HG03558 (cell line): Measurements from ENCODE around the gene ACAD10.
"Not testable (repeated sequence)": the region's sequence is repeated elsewhere in the genome, so short reads cannot be mapped to it uniquely, and the experiment has no call there.

Experiments
- ATAC-seq: cut with Tn5 transposase; IDR thresholded peaks from one replicate; pipeline ENCODE4 v1.9.1; 2021; ENCODE audit warnings: moderate number of reproducible peaks; ENCODE audit not compliant: unreplicated experiment; ENCODE audit errors: extremely low read depth

ACAD10 gene

GRCh38 chr12:111685811-111686573 is at the start of gene ACAD10, which contains the start of gene BRAP:
Gene ACAD10, plus strand, starts transcription at chr12:111686053. Its CDS starts 6,657 bp downstream, at chr12:111692710.
Gene BRAP, minus strand, starts transcription at chr12:111685956. Its CDS starts 164 bp downstream, at chr12:111685792.
- peak; percentile 71 for ATAC-seq

DNA sequence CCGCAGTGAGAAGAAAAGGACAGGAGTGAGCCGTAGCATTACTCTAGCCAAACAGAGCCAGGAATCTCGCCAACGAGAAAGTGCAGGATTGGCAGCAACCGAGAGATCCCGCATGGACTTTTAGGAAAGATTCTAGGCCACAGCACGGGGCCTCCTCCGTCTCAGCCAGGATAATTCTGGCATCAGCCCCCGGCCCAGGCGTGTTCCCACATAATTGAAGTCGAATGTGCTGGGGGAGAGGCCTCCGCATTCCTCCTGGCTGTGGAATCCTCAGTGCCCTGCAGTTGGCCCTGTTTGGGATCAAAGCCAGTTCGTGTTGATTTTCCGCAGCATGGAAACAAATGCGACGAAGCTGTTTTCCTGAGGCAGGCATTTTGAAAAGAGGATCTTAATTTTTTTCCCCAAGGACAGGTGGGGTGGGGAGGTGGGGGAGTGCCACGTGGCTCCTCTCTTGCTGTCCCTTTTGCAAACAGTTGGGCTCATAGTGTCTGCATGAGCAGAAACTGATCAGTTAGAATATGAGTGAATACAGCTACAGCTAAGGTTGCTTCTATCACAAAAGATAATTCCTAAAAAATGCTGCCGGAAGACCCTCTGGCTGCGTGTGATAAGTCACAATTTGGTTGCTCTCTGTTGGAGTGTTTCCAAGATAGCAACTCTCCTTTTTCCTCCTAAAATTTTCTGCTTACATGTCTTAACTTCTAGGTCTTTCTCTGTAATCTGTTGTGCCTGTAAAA is 49.5 kb upstream of the ACAD10 start:
- ATAC-seq = no peak

DNA sequence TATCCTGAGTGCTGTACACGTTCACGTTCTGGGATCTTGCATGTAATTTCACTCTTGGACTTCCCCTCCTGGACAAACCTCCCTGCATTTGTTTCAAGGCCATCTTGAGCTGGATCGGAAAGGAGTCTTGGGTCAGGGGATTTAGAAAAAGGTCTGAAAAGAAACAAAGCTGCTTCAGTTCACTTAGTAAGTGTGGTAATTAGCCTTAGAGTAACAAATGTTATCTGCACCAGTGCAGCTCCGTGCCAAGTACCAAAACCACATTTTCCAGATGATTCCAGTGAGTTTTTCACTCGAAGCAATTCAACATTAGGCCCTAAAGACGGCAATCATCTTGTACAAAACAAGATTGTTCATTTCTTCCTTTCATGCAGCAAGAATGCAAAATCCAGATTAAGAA is 47.3 kb upstream of the ACAD10 start:
- ATAC-seq = no peak

GRCh38 chr12:111640506-111640905 is 45.3 kb upstream of the ACAD10 start:
- ATAC-seq = no peak

- no peak for ATAC-seq
Observed at GRCh38 chr12:111642681-111643426, 43.0 kb upstream of the ACAD10 start.

- no peak for ATAC-seq
Observed at GRCh38 chr12:111643427-111643826, 42.4 kb upstream of the ACAD10 start.

GRCh38 chr12:111645433-111645832 is 40.4 kb upstream of the ACAD10 start:
- no peak for ATAC-seq

DNA sequence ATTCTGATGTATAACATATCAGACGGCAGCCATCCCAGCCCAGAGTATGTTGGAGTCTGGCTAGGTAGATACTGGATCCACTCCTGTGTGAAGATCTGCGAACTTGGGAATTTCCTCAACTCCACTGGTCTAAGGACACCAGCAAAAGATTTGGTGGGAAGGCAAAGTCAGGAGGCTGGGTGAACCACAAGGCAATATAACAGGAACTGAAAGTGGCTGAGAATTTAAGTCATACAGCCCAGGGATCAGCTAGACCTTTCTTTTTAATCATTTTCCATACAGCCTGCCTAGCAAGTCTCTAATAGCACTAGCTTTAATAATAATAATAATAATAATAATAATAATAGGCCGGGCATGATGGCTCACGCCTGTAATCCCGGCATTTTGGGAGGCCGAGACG is 34.9 kb upstream of the ACAD10 start:
- ATAC-seq = no peak

DNA sequence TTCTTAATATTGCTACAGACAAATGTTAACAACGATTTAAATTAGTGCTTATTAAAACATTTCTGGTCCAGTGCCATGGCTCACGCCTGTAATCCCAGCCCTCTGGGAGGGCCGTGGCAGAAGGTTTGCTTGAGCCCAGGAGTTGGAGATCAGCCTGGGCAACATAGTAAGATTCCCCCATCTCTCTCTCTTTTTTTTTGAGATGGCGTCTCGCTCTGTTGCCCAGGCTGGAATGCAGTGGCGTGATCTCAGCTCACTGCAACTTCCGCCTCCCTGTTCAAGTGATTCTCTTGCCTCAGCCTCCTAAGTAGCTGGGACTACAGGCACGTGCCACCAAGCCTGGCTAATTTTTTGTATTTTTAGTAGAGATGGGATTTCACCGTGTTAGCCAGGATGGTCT is 33.3 kb upstream of the ACAD10 start:
- ATAC-seq = not testable (repeated sequence)

GRCh38 chr12:111653596-111653995 is 32.3 kb upstream of the ACAD10 start:
- ATAC-seq = no peak

GRCh38 chr12:111655356-111655755 is 30.5 kb upstream of the ACAD10 start:
- ATAC-seq = no peak

GRCh38 chr12:111656016-111656415 is 29.8 kb upstream of the ACAD10 start:
- ATAC-seq = no peak

- no peak for ATAC-seq
Observed at GRCh38 chr12:111664499-111664898, 21.4 kb upstream of the ACAD10 start.

DNA sequence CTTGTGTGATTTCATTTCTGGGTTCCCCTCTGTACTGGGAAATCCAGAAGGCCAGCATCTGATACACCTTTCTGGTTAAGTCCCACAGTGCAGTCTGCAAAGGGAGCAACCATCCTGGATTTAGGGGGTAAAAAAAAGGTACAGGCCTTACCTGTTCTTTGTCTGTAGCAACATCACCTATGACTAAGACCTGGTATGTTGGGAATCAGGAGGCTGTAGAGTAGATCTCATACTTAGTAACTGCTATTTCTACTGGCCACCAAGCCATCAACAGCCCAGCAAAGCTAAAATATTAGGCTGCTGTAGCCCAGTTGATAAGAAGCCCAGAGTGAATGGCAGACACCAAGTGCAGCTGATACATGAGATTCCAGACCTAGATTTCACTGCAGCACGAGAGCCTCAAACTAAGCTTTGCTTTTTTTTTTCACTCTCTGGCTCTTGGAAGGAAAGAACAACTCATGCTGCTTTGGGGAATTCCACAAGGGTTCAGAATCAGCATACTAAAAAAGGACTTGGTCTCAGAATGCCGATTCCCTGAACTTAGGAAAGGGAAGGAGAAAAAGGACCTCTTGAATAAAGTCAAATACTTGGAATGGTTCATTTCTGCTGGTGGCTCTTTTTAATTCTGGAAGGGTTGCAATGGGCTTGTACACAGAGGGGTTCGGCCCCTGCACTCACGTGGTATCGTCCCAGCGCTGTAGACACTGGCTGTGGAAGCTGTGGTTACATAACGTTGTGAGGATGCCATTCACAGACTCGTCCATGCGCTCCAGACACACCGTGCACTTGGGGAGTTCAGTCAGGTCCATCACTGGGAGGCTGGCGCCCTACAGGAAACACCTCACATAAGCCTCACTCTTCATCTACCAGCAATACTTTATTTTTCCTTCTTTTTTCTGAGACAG is 20.6 kb upstream of the ACAD10 start:
- no peak for ATAC-seq

GRCh38 chr12:111672822-111673381 is 13.0 kb upstream of the ACAD10 start:
- ATAC-seq = no peak

DNA sequence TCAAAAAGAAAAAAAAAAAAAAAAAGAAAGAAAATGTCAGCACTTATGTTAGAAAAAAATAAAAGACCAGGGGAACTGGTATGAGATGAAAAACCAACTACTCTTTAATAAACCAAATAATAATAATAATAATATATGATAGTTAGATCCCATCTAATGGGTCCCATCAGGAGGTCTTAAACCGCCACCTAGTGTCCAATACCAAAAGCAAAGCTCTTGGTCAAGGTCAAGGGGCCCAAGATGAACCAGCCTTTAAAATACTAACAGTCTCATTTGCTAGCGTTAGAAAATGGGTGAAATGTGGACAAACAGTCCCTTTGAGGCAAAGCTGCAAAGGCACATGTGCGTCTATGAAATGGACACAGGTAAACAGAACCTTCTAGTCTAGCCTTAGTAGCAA is 12.3 kb upstream of the ACAD10 start:
- ATAC-seq = no peak

DNA sequence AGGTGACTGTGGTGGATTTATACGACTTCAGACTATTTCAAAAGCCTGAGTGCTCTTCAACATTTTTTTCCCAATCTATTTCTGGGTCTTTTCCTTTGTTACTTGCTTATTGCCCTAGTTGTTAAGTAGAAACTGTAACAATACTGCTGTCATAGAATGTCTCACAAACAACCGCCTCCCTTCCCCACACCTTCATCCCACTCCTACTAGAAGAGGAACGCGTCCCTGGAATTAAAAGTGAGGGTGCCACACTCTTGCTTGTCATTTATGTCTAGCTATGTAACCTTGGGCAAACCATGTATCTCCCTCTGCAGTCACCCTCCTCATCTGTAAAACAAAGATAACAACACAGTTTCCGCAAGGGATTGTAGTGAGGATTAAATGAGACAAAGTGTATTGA is 8.7 kb upstream of the ACAD10 start:
- no peak for ATAC-seq

DNA sequence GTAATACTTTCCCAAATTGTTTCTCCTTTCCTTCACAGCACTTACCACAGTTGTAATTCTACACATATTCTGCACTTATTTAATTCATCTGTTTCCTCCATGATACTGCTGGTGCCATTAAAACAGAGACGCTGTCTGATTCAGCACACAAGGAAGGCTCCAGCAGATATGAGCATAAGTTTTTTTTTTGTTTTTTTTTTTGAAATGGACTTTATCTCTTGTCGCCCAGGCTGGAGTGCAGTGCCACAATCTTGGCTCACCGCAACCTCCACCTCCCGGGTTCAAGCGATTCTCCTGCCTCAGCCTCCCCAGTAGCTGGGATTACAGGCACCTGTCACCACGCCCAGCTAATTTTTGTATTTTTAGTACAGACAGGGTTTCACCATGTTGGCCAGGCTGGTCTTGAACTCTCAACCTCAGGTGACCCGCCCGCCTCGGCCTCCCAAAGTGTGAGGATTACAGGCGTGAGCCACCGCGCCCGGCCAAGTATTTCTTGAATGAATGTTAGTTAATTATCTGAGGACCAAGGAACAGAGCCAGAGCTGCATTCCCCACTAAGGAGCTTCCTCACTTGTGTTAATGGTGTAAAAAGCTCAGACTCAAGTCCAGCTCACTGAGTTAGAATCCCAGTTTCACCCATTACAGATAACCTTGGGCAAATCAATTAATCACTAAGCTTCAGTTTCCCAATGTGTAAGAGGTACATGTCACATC is 1.2 kb upstream of the ACAD10 start:
- not testable (repeated sequence) for ATAC-seq

DNA sequence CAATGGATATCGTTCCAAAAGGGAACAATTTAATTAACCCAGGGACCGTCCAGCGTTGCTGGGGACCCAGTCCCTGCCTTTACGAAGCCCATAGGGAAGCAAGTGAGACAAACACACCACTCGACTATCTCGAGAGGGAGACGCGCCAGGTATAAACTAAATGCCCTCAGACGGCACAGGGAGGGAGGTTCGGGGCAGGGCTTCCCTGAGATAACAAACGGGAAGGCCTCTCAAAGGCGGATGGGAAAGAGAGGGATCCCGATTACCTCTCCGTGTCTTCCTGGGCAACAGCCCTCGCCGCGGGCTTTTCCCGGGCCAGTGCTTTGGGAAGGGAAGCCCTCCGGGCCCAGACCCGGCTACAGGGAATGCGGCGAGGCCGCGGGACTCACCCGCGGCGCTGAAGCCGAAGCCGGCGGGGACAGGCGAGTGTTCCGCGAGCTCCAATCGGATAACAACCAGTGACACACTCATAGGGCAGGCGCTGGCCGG is 487 bp upstream of the ACAD10 start:
- ATAC-seq = peak; percentile 16
